BLaER1 treated with 17β-estradiol and CSF1 and Interleukin-3, amounts not matched to agents 10 nM and 100 nM (cell line): ENCODE results near the gene KCNQ2.

ENCODE experiments used
- H3K27ac ChIP-seq, 11 experiments: shearing (Covaris generic); formaldehyde crosslinking; 2 replicates each; pipeline ENCODE4 v1.8.1; 2022
- H3K27me3 ChIP-seq, 11 experiments: shearing (Covaris generic); formaldehyde crosslinking; 2 replicates each; pipeline ENCODE4 v1.8.1; 2022
- H3K36me3 ChIP-seq, 11 experiments: shearing (Covaris generic); formaldehyde crosslinking; 2 replicates each; pipeline ENCODE4 v1.8.1; 2022
- H3K4me1 ChIP-seq, 10 experiments: shearing (Covaris generic); formaldehyde crosslinking; 2 replicates each; pipeline ENCODE4 v1.8.1; 2022
- H3K4me2 ChIP-seq, 11 experiments: shearing (Covaris generic); formaldehyde crosslinking; 2 replicates each; pipeline ENCODE4 v1.8.1; 2022
- H3K4me3 ChIP-seq, 10 experiments: shearing (Covaris generic); formaldehyde crosslinking; 2 replicates each; pipeline ENCODE4 v1.8.1; 2022
- H3K9ac ChIP-seq, 11 experiments: shearing (Covaris generic); formaldehyde crosslinking; 2 replicates each; pipeline ENCODE4 v1.8.1; 2022
- H3K9me3 ChIP-seq, 11 experiments: shearing (Covaris generic); formaldehyde crosslinking; replicated peaks in 1 of 11; 2 replicates each; pipeline ENCODE4 v1.8.1; 2022
- H4K20me1 ChIP-seq, 11 experiments: shearing (Covaris generic); formaldehyde crosslinking; 2 replicates each; pipeline ENCODE4 v1.8.1; 2022
- Cebpa-rat ChIP-seq, 11 experiments: shearing (Covaris generic); IDR thresholded peaks; 2 replicates each; pipeline ENCODE4 v1.8.1; 2022

Gene KCNQ2

GRCh38 chr20:63411898-63412631 lies 60.4 kb downstream of the KCNQ2 start:
- Histone ChIP-seq H3K36me3 (no peaks in the 10 kb centered on the region), H3K9me3 (no peaks in the 10 kb centered on the region), H3K9ac (no peak overlapping the region), H3K27ac (no peak overlapping the region), H3K4me3 (no peak overlapping the region), H3K4me2 (peak overlapping the region in 9 of 11 experiments; percentile 27 to 62 (median 51); a peak in 17 of 22 replicates), H4K20me1 (peaks cover 0 to 72% (median 11%) of the 10 kb centered on the region in 11 experiments; a peak in 14 of 22 replicates), H3K4me1 (peaks cover 7 to 33% (median 26%) of the 10 kb centered on the region in 10 experiments; a peak in 18 of 20 replicates), H3K27me3 (peaks cover 41 to 61% (median 54%) of the 10 kb centered on the region in 11 experiments)
- TF ChIP-seq Cebpa-rat (IDR thresholded peaks at IDR 0.05): no peak

DNA sequence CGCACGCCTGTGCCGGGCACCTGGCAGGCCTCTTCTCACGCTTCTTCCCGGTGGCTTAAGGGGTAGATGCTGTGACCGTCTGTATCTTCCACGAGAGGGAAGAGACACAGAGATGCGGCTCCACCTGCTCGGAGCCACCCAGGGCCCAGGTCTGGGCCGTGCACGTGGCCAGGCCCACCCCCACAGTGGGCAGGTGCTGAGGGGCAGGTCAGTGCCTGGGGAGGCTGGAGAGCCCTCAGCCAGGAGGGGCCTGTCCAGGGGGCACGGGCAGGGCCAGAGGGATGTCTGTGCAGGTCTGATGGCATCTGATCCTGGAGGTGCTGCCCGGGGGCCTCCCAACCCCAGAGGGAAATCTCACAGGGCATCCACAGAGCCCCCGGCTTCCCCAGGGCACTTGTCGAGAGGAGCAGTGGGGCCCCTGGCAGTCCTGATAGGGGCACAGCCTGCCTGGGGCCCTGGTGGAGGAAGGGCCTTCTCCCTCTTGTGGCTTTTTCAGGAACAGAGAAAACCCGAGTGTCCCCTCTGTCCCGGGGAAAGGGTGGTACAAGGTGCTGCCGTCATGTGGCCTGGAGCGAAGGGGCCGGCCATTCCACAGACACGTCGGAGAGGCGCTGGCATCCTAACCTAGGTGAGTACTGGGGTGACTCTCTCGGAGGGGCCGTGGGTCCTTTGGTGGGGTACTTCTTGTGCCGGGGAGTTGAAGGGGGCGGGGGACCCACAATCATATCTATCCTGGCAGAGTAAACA lies 61.1 kb downstream of the KCNQ2 start:
- H3K9ac ChIP-seq: 0 out of 22 replicates have a peak overlapping the region, but pooled peaks of 1 of the 11 experiments have one; percentile 10
- peak overlapping the region in 9 of 11 experiments; percentile 27 to 62 (median 51); a peak in 18 of 22 replicates for H3K4me2 ChIP-seq
- H3K27me3 ChIP-seq: peaks cover 34 to 54% (median 47%) of the 10 kb centered on the region in 11 experiments
- peaks cover 0 to 72% (median 9%) of the 10 kb centered on the region in 11 experiments; a peak in 13 of 22 replicates for H4K20me1 ChIP-seq
- no peak overlapping the region for H3K4me3 ChIP-seq
- H3K27ac ChIP-seq: no peak overlapping the region
- H3K4me1 ChIP-seq: peaks cover 7 to 32% (median 22%) of the 10 kb centered on the region in 10 experiments; a peak in 18 of 20 replicates
- no peak for TF ChIP-seq Cebpa-rat (IDR thresholded peaks at IDR 0.05)
- no peaks in the 10 kb centered on the region for H3K9me3 ChIP-seq
- no peaks in the 10 kb centered on the region for H3K36me3 ChIP-seq

GRCh38 chr20:63409834-63410435 lies 62.5 kb downstream of the KCNQ2 start:
- peaks cover 0 to 77% (median 5%) of the 10 kb centered on the region in 11 experiments; a peak in 10 of 22 replicates for H4K20me1 ChIP-seq
- no peak overlapping the region for H3K4me2 ChIP-seq
- peaks cover 0 to 31% (median 13%) of the 10 kb centered on the region in 10 experiments; a peak in 15 of 20 replicates for H3K4me1 ChIP-seq
- no peak overlapping the region for H3K9ac ChIP-seq
- H3K9me3 ChIP-seq: no peaks in the 10 kb centered on the region
- no peak overlapping the region for H3K4me3 ChIP-seq
- TF ChIP-seq Cebpa-rat (IDR thresholded peaks at IDR 0.05): no peak
- no peaks in the 10 kb centered on the region for H3K36me3 ChIP-seq
- no peak overlapping the region for H3K27ac ChIP-seq
- H3K27me3 ChIP-seq: peaks cover 23 to 42% (median 35%) of the 10 kb centered on the region in 11 experiments

- Histone ChIP-seq H3K4me3 (no peak overlapping the region), H3K27ac (no peak overlapping the region), H4K20me1 (peaks cover 0 to 77% (median 5%) of the 10 kb centered on the region in 11 experiments; a peak in 10 of 22 replicates), H3K4me1 (peaks cover 0 to 27% (median 12%) of the 10 kb centered on the region in 10 experiments; a peak in 15 of 20 replicates), H3K9ac (no peak overlapping the region), H3K9me3 (no peaks in the 10 kb centered on the region), H3K36me3 (no peaks in the 10 kb centered on the region), H3K27me3 (peaks cover 16 to 35% (median 29%) of the 10 kb centered on the region in 11 experiments), H3K4me2 (no peak overlapping the region)
- TF ChIP-seq Cebpa-rat (IDR thresholded peaks at IDR 0.05): no peak
Observed at GRCh38 chr20:63409066-63409833, 63.2 kb downstream of the KCNQ2 start.

DNA sequence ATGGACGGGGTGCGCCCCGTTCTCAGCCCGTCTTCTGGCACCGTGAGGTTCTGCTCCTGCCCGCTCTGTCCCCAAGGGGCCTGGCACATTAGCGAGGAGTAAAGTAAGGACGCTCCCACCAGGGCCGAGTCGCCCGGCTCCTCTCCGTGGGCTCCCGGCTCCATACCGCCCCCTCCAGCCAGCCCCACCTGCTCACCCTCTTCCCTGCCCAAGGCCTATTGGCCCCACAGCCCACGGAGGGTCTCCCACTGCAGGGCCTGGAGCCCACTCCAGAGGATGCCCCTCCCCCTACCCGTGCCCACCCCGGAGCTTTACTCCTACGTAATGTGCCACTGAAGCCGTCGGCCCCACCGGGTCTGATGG lies 63.8 kb downstream of the KCNQ2 start:
- Histone ChIP-seq H3K4me3 (no peak overlapping the region), H3K36me3 (no peaks in the 10 kb centered on the region), H3K9ac (no peak overlapping the region), H3K4me2 (no peak overlapping the region), H3K9me3 (no peaks in the 10 kb centered on the region), H4K20me1 (peaks cover 0 to 77% (median 0%) of the 10 kb centered on the region in 11 experiments; a peak in 9 of 22 replicates), H3K27me3 (peaks cover 11 to 29% (median 23%) of the 10 kb centered on the region in 11 experiments), H3K4me1 (peaks cover 0 to 27% (median 13%) of the 10 kb centered on the region in 10 experiments; a peak in 15 of 20 replicates), H3K27ac (no peak overlapping the region)
- no peak for TF ChIP-seq Cebpa-rat (IDR thresholded peaks at IDR 0.05)

DNA sequence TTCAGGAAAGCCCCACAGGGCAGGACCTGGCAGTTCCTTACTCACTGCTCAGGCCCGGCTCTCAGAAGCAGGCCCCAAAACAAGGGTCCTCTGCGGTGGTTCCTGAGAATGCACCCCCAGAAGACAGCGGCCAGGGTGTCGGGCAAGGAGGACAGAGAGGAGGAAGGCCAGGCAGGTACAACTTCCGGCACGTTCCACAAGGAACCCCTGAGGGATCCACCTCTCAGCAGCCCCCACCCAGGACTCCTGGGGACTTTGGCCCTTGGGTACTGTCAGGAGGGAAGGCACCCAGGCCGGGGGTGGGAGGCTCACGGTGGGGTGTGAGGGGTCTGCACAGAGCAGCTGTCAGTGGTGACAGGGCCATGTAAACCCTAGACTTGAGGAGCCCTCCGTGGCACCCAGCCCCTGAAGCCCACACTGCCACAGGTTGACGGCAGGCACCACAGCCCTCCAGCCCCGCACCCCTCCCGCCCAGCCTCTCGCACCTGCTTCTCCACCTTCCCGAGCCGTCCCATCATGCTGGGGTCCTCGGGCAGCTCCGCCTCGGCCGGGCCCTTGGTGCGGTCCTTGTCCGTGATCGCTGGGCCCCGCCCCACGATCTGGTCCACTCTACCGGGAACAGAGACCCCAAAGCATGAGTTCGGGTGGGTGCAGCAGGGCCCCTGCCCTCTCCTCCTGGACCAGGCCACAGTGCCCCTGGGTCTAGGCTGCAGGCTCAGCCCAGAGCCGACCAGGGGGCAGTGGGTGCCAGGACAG lies 64.3 kb downstream of the KCNQ2 start:
- Histone ChIP-seq H3K27me3 (peaks cover 5 to 24% (median 17%) of the 10 kb centered on the region in 11 experiments; a peak in 19 of 22 replicates), H3K27ac (no peak overlapping the region), H3K9ac (no peak overlapping the region), H3K4me2 (no peak overlapping the region), H3K4me1 (peaks cover 0 to 33% (median 15%) of the 10 kb centered on the region in 10 experiments; a peak in 15 of 20 replicates), H4K20me1 (peaks cover 0 to 77% (median 4%) of the 10 kb centered on the region in 11 experiments; a peak in 10 of 22 replicates), H3K36me3 (no peaks in the 10 kb centered on the region), H3K9me3 (no peaks in the 10 kb centered on the region), H3K4me3 (no peak overlapping the region)
- no peak for TF ChIP-seq Cebpa-rat (IDR thresholded peaks at IDR 0.05)

- no peak overlapping the region for H3K27ac ChIP-seq
- no peak overlapping the region for H3K9ac ChIP-seq
- no peaks in the 10 kb centered on the region for H3K9me3 ChIP-seq
- peaks cover 0 to 36% (median 18%) of the 10 kb centered on the region in 10 experiments; a peak in 15 of 20 replicates for H3K4me1 ChIP-seq
- peaks cover 0 to 77% (median 10%) of the 10 kb centered on the region in 11 experiments; a peak in 11 of 22 replicates for H4K20me1 ChIP-seq
- no peaks in the 10 kb centered on the region for H3K36me3 ChIP-seq
- H3K4me3 ChIP-seq: no peak overlapping the region
- peaks cover 0 to 23% (median 13%) of the 10 kb centered on the region in 11 experiments; a peak in 18 of 22 replicates for H3K27me3 ChIP-seq
- no peak for TF ChIP-seq Cebpa-rat (IDR thresholded peaks at IDR 0.05)
- H3K4me2 ChIP-seq: peak overlapping the region in 1 of 11 experiments; percentile 12; a peak in 1 of 22 replicates
Observed at GRCh38 chr20:63406617-63407245, 65.7 kb downstream of the KCNQ2 start.
